Loucy (cell line): Measurements from ENCODE around the gene SORL1-AS1.

Source experiments
- EZH2phosphoT487 ChIP-seq: fragments of 200-600 bp; IDR thresholded peaks from 2 replicates; pipeline ENCODE4 v1.6.1; 2018; ENCODE audit warnings: antibody characterized with exemption, mild to moderate bottlenecking, moderate library complexity, borderline replicate concordance
- TF ChIP-seq, protein P1 (sequence below): fragments of 200-600 bp; sonication (generic); conservative IDR thresholded peaks from 2 replicates; pipeline ENCODE4 v1.5.1; 2014; ENCODE audit warnings: mild to moderate bottlenecking, antibody characterized with exemption, low read length

- TF ChIP-seq, protein P1, sequence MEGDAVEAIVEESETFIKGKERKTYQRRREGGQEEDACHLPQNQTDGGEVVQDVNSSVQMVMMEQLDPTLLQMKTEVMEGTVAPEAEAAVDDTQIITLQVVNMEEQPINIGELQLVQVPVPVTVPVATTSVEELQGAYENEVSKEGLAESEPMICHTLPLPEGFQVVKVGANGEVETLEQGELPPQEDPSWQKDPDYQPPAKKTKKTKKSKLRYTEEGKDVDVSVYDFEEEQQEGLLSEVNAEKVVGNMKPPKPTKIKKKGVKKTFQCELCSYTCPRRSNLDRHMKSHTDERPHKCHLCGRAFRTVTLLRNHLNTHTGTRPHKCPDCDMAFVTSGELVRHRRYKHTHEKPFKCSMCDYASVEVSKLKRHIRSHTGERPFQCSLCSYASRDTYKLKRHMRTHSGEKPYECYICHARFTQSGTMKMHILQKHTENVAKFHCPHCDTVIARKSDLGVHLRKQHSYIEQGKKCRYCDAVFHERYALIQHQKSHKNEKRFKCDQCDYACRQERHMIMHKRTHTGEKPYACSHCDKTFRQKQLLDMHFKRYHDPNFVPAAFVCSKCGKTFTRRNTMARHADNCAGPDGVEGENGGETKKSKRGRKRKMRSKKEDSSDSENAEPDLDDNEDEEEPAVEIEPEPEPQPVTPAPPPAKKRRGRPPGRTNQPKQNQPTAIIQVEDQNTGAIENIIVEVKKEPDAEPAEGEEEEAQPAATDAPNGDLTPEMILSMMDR = no peak
- TF ChIP-seq EZH2phosphoT487 = no peak
Observed at GRCh38 chr11:121461843-121462242, 9.1 kb upstream of the SORL1-AS1 start.
